22Rv1 (cell line): Measurements from ENCODE around the gene MRPS7.

ENCODE experiments used
- H3K27ac ChIP-seq: fragments of 450-650 bp; 2 replicates; pipeline ENCODE4 v1.5.1; 2017
- ZFX ChIP-seq: fragments of 450-650 bp; IDR thresholded peaks from 2 replicates; pipeline ENCODE4 v1.6.1; 2017; ENCODE audit warnings: antibody characterized with exemption, borderline replicate concordance
- TF ChIP-seq, protein P1 (sequence below): fragments of 450-650 bp; IDR thresholded peaks from 2 replicates; pipeline ENCODE4 v1.5.1; 2017; ENCODE audit warnings: mild to moderate bottlenecking

The MRPS7 gene

DNA sequence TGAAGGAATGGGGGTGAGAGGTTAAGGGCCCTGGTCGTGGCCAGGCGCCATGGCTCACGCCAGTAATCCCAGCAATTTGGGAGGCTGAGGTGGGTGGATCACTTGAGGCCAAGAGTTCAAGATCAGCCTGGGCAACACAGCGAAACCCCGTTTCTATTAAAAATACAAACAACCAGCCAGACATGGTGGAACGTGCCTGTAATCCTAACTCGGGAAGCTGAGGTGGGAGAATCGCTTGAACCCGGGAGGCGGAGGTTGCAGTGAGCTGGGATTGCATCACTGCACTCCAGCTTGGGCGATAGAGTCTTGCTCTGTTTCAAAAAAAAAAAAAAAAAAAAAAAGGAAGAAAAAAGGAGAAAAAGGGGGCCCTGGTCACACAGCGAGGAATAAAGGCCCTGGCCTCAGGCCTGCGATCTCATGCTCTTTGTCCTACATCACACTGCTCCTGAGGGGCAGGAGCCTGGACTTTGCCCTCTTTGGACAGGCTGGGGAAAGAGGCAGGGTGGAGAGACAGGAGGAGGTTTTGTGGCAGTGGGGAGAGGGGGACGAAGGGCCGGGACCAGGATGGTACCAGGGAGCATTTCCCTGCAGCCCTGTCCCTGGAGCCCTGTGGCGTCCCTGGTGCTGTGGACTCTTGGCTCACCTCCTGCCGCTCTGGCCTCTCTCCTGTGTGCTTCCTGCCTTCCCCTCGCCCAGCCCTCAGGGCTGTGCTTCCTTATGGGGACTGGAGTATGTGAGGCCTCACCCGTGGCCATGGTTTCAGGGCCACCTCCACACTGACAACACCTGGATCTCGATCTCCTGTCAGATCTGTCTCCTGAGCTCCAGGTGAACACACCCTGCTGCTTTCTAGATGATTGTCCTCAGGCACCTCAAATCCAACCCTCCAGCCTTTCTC, 47.3 kb downstream of the MRPS7 start:
- peak overlapping the region; percentile 66 for H3K27ac ChIP-seq
- TF ChIP-seq, protein P1, sequence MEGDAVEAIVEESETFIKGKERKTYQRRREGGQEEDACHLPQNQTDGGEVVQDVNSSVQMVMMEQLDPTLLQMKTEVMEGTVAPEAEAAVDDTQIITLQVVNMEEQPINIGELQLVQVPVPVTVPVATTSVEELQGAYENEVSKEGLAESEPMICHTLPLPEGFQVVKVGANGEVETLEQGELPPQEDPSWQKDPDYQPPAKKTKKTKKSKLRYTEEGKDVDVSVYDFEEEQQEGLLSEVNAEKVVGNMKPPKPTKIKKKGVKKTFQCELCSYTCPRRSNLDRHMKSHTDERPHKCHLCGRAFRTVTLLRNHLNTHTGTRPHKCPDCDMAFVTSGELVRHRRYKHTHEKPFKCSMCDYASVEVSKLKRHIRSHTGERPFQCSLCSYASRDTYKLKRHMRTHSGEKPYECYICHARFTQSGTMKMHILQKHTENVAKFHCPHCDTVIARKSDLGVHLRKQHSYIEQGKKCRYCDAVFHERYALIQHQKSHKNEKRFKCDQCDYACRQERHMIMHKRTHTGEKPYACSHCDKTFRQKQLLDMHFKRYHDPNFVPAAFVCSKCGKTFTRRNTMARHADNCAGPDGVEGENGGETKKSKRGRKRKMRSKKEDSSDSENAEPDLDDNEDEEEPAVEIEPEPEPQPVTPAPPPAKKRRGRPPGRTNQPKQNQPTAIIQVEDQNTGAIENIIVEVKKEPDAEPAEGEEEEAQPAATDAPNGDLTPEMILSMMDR = no peak
- no peak for TF ChIP-seq ZFX

DNA sequence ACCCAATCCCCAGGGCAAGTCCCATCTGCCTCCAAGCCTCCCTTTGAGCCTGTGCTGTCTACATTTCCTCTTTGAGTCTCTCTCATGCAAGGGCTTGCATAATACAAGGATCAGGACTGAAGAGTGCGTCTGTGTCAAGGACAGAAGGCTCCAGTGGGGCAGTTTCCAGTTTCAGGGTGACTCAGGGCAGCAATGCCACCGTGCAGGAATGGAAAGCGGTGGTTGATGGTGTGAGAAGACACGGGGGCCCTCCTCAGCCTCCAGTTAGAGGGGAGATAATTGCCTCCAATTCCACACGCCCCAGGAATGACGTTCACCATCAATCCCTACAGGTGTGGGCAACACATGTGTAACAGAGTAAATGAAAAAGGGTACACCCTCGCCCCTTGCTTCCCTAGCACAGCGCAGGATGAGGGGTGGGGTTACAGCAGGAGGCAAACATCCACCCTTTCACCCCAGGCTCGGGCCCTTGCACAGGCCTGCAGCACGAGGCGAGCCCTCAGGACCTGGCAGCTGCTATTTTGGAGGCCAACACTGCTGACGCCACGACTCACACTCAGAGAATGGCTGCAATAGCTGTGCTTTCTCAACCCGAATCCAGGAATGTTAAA, 52.4 kb downstream of the MRPS7 start:
- no peak for TF ChIP-seq ZFX
- TF ChIP-seq, protein P1 = no peak
- H3K27ac ChIP-seq = no peak overlapping the region

DNA sequence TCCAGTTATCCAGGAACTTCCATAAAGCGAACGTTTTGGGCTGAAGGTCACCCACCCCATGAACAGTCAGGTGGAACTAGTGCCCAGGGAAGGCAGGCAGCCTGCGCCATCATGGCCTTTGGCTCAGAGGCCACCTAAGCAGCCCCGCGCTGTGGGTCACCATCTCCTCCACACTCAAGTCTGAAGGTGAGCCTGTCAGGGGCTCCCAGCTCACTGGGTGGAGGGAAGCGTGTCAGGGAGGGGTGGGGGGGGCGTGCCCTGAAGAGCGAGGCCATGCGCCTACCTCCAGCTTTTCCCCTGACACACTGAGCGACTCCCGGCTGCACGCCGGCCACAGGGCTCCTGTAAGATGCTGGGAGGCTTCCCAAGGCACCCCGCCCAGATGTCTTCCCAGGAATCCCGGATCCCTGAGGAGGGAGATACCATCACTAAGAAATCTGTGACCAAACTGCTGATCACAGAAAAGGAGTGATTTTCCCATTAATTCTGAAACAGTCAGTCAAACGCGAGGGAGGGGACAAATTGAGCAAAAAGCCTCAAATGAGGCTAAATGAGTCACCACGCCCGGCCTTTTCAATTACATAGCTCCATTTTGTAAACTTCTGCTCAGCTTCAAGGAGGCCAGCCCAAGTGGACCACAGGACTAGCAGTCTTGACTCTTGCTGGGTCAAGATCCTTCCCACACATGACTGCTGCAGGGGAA, 54.0 kb downstream of the MRPS7 start:
- no peak overlapping the region for H3K27ac ChIP-seq
- no peak for TF ChIP-seq ZFX
- TF ChIP-seq, protein P1 = no peak
